Left lung (tissue), 10 donors: ENCODE measurements around the gene PLXNA1. TPM values are rescaled to one million over a fixed set of nuclear protein-coding genes. Genes with fewer than 3 reads are reported as not detected.

Experiments
- ATAC-seq: fragments of 200-7000 bp; cut with Tn5 transposase; one replicate; pipeline ENCODE4 v1.9.1; 2020; ENCODE audit warnings: moderate library complexity
- DNase-seq, 4 donors: peaks; one replicate each; pipeline ENCODE4 v3.0.0-alpha.2; 2013 to 2020
- H3K27ac ChIP-seq, 2 donors: fragments of 200-600 bp; sonication (generic) in 1 of 2; one replicate each; pipeline versions ENCODE4 v1.5.0 to v1.8.0; 2020 to 2021
- H3K27me3 ChIP-seq, 2 donors: fragments of 200-600 bp; sonication (generic) in 1 of 2; one replicate each; pipeline versions ENCODE4 v1.5.0 to v1.8.0; 2020 to 2021
- H3K36me3 ChIP-seq, 2 donors: fragments of 200-600 bp; sonication (generic) in 1 of 2; one replicate each; pipeline versions ENCODE4 v1.5.0 to v1.8.0; 2020 to 2021
- H3K4me1 ChIP-seq, 2 donors: fragments of 200-600 bp; one replicate each; pipeline ENCODE4 v1.8.0; 2021
- H3K4me3 ChIP-seq, 2 donors: fragments of 200-600 bp; sonication (generic) in 1 of 2; one replicate each; pipeline versions ENCODE4 v1.5.0 to v1.8.0; 2020 to 2021; ENCODE audit warnings: mild to moderate bottlenecking in 1 of 2
- H3K9me3 ChIP-seq, 2 donors: fragments of 200-600 bp; sonication (generic) in 1 of 2; one replicate each; pipeline versions ENCODE4 v1.5.0 to v1.8.0; 2020 to 2021
- intact Hi-C, 2 donors: fragments of 100-400 bp; cut with DNase I; formaldehyde crosslinking; loops; one replicate each; pipeline versions ENCODE4 v1.11.2 to v1.14.2; 2022
- polyA plus RNA-seq, 6 donors: library from polyadenylated mRNA; unstranded; fragments of 120-200 nt; gene quantifications; one replicate each; pipeline ENCODE4 v1.2.1, GENCODE V29; 2013; ENCODE audit not compliant: insufficient read length in 6 of 6
- total RNA-seq, 2 donors: library from RNA; stranded (reverse); fragmentation: NEBNext Ultra II Directional; extraction: Animal tissue kit (Norgen Biotek cat#: 25700); gene quantifications; one replicate each; pipeline ENCODE4 v1.2.1, GENCODE V29; 2021
- TF ChIP-seq, protein P1 (sequence below), 2 donors: fragments of 200-600 bp; sonication (generic) in 1 of 2; IDR thresholded peaks; one replicate each; pipeline versions ENCODE4 v1.5.0 to v1.8.0; 2021; ENCODE audit warnings: antibody characterized with exemption in 2 of 2
- donor health status: DM: no; HTN: yes; CAD: no.
- donor health status: DM: no; HTN: no; CAD: no.

PLXNA1 gene
- total and polyA plus RNA-seq, 8 donors: 27.2 to 64.6 (median 32.0) TPM

DNA sequence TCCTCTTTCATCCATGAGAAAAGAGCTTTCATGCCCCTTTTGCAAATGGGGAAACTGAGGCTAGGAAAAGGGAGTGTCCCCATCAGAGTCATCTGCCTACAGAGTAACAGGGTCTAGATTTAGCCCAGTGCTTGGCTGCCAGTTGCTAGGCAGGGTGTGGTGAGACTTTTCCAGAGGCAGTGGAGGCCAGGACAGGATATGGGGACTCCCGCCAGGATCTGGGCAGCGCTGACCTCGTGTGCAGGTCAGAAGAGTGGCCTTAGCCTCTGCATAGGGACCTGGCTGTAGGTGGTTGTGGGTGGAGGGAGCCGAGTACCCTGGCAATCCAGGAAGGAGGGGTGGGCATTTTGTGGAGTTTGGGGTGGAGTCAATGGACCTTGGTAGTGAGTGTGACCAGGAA, 4.2 kb downstream of the PLXNA1 start:
- intact Hi-C loops: no loop called here
- TF ChIP-seq, protein P1, sequence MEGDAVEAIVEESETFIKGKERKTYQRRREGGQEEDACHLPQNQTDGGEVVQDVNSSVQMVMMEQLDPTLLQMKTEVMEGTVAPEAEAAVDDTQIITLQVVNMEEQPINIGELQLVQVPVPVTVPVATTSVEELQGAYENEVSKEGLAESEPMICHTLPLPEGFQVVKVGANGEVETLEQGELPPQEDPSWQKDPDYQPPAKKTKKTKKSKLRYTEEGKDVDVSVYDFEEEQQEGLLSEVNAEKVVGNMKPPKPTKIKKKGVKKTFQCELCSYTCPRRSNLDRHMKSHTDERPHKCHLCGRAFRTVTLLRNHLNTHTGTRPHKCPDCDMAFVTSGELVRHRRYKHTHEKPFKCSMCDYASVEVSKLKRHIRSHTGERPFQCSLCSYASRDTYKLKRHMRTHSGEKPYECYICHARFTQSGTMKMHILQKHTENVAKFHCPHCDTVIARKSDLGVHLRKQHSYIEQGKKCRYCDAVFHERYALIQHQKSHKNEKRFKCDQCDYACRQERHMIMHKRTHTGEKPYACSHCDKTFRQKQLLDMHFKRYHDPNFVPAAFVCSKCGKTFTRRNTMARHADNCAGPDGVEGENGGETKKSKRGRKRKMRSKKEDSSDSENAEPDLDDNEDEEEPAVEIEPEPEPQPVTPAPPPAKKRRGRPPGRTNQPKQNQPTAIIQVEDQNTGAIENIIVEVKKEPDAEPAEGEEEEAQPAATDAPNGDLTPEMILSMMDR (IDR thresholded peaks at IDR 0.05): no peak
- ATAC-seq: no peak
- Histone ChIP-seq H3K9me3 (no peaks in the 10 kb centered on the region), H3K4me3 (no peak overlapping the region), H3K27ac (no peak overlapping the region), H3K4me1 (peaks cover 10 to 25% of the 10 kb centered on the region in 2 donors), H3K36me3 (peaks cover 0 to 38% of the 10 kb centered on the region in 2 donors), H3K27me3 (peaks cover 0 to 25% of the 10 kb centered on the region in 2 donors)
- DNase-seq: peak in 1 of 4 donors; percentile 30

- TF ChIP-seq, protein P1 (IDR thresholded peaks at IDR 0.05): no peak
- Histone ChIP-seq H3K27me3 (peaks cover 0 to 21% of the 10 kb centered on the region in 2 donors), H3K27ac (no peak overlapping the region), H3K9me3 (no peaks in the 10 kb centered on the region), H3K4me3 (no peak overlapping the region), H3K36me3 (peaks cover 0 to 39% of the 10 kb centered on the region in 2 donors), H3K4me1 (peaks cover 6 to 20% of the 10 kb centered on the region in 2 donors)
- intact Hi-C loops: no loop called here
- ATAC-seq (no peak), DNase-seq (peak in 1 of 4 donors; percentile 69)
Measured at GRCh38 chr3:126987596-126987995, 4.7 kb downstream of the PLXNA1 start.

DNA sequence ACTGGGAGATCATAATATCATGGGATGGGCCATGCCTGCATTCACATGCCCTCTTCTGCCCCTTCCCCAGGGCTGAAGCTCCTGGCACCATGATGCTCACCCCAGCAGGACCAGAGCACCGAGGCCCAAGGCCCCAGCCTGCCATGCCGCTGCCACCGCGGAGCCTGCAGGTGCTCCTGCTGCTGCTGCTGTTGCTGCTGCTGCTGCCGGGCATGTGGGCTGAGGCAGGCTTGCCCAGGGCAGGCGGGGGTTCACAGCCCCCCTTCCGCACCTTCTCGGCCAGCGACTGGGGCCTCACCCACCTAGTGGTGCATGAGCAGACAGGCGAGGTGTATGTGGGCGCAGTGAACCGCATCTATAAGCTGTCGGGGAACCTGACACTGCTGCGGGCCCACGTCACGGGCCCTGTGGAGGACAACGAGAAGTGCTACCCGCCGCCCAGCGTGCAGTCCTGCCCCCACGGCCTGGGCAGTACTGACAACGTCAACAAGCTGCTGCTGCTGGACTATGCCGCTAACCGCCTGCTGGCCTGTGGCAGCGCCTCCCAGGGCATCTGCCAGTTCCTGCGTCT, 5.6 kb downstream of the PLXNA1 start:
- peak in 1 of 4 donors; percentile 77 for DNase-seq
- TF ChIP-seq, protein P1 (IDR thresholded peaks at IDR 0.05): no peak
- Histone ChIP-seq H3K4me1 (peaks cover 6 to 20% of the 10 kb centered on the region in 2 donors), H3K9me3 (no peaks in the 10 kb centered on the region), H3K4me3 (no peak overlapping the region), H3K27ac (no peak overlapping the region), H3K36me3 (peaks cover 0 to 39% of the 10 kb centered on the region in 2 donors), H3K27me3 (peaks cover 0 to 18% of the 10 kb centered on the region in 2 donors)
- no peak for ATAC-seq
- intact Hi-C loops: no loop called here

DNA sequence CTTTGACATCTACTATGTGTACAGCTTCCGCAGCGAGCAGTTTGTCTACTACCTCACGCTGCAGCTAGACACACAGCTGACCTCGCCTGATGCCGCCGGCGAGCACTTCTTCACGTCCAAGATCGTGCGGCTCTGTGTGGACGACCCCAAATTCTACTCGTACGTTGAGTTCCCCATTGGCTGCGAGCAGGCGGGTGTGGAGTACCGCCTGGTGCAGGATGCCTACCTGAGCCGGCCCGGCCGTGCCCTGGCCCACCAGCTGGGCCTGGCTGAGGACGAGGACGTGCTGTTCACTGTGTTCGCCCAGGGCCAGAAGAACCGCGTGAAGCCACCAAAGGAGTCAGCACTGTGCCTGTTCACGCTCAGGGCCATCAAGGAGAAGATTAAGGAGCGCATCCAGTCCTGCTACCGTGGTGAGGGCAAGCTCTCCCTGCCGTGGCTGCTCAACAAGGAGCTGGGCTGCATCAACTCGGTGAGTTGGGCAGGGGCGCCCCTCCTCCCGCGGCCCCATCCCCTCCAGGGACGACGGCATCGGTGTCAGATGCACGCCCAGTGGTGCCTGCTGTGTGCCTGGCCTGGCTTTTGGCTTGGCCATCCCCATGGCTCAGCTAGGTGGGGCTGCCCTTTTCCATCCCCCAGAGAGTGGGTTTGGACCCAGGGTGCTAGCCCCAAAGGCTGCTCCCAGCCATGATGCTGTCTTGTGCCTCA, 6.6 kb downstream of the PLXNA1 start:
- peaks cover 0 to 39% of the 10 kb centered on the region in 2 donors for H3K36me3 ChIP-seq
- H3K27me3 ChIP-seq: peaks cover 0 to 9% of the 10 kb centered on the region in 2 donors
- TF ChIP-seq, protein P1 (IDR thresholded peaks at IDR 0.05): no peak
- H3K27ac ChIP-seq: no peak overlapping the region
- intact Hi-C loops: no loop called here
- ATAC-seq (no peak), DNase-seq (peak in 1 of 4 donors; percentile 76)
- no peaks in the 10 kb centered on the region for H3K9me3 ChIP-seq
- no peak overlapping the region for H3K4me3 ChIP-seq
- peaks cover 6 to 16% of the 10 kb centered on the region in 2 donors for H3K4me1 ChIP-seq

GRCh38 chr3:126990024-126990700, 7.2 kb downstream of the PLXNA1 start:
- Histone ChIP-seq H3K27ac (no peak overlapping the region), H3K4me3 (no peak overlapping the region), H3K9me3 (no peaks in the 10 kb centered on the region), H3K27me3 (peaks cover 0 to 2% of the 10 kb centered on the region in 2 donors), H3K4me1 (peaks cover 9 to 15% of the 10 kb centered on the region in 2 donors), H3K36me3 (peaks cover 0 to 39% of the 10 kb centered on the region in 2 donors)
- ATAC-seq: no peak
- TF ChIP-seq, protein P1 (IDR thresholded peaks at IDR 0.05): no peak
- peak in 1 of 4 donors; percentile 66 for DNase-seq
- intact Hi-C loops: no loop called here
